IPS DF 4.7 (cell line): ENCODE measurements around the gene OR5A2.
"Not testable (repeated sequence)": the region's sequence is repeated elsewhere in the genome, so short reads cannot be mapped to it uniquely, and the experiment has no call there.

ENCODE experiments used
- DNase-seq: peaks from one replicate; pipeline ENCODE4 v3.0.0-alpha.2; 2013; ENCODE audit warnings: low spot score; ENCODE audit errors: extremely low read depth

The OR5A2 gene

DNA sequence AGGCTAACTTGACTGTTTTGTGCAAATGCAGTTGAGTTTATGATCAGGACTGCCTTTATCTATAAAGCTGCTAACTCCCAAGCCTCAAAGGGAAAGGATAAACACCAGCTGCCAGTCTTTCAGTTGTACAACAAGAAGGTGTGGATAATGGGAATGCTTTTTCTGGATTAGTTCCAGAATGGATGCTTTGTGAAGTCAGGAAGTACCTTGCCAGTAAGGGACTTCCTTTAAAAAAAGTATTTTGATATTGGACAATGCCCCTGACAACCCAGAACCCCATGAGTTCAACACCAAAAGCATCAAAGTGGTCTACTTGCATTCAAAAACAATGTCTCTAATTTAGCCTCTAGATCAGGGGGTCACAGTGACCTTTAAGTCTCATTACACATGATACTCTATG, 32.0 kb downstream of the OR5A2 start:
- DNase-seq: no peak

- no peak for DNase-seq
Observed at GRCh38 chr11:59380263-59381059, 45.8 kb downstream of the OR5A2 start.

DNA sequence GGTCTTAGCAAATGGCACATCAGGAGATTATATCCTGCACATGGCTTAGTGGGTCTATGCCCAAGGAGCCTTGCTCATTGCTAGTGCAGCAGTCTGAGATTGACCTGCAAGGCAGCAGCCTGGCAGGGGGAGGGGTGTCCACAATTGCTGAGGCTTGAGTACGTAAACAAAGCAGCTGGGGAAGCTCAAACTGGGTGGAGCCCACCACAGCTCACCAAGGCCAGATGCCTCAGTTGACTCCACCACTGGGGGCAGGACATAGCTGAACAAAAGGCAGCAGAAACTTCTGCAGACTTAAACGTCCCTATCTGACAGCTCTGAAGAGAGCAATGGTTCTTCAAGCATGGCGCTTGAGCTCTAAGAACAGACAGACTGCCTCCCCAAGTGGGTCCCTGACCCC, 53.9 kb downstream of the OR5A2 start:
- DNase-seq: not testable (repeated sequence)

DNA sequence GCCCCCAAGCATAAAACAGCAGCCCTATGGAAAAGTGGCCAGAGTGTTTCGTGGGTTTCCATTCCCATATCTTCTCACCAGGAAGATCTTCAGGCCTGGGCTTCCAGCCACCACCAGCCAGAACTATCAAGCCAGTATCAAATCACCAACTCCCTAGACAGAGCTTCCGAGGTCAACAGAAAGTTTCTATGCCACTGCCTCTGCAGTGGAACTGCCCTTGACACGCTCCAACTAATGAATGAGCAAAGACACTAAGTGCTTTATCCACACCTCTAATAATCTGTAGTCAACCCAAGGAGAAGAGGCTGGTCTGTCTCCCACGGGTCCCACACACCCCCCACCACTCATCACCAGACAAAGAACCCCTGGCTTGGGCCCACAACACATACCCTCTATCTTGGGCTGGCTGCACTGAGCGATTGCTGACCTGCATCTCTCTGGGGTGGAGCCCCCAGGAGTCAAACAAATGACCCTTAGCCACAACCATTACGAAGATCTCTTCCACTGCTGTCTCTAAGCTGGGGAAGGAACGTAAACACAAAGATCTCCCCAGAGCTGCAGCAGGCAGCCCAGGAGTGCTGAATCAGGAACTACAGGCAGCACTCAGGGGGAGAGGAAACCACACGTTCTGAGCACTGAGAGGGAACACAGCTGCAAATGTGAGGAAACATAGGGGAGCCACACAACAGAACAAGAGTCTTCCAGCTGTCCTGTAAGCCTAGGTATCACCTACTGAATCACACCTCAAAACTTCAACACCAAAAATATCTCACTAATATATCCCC, 57.8 kb downstream of the OR5A2 start:
- no peak for DNase-seq
